ENCODE measurements around the gene TIPARP.
A peak's percentile ranks its signal among the peaks of the same experiment; 100 is the strongest.

Gene TIPARP

GRCh38 chr3:156674046-156674910 is at the start of gene TIPARP:
Gene TIPARP, plus strand, starts transcription at chr3:156674590. Its CDS starts 3,108 bp downstream, at chr3:156677698.
- peak; percentile 98 to 99 for DNase-seq

- DNase-seq, result no peak
Observed at GRCh38 chr3:156626104-156626503, 48.3 kb upstream of the TIPARP start.

- DNase-seq, result no peak
Observed at GRCh38 chr3:156627946-156628569, 46.3 kb upstream of the TIPARP start.

- DNase-seq, result peak in 1 of 2 donors; percentile 27
Observed at GRCh38 chr3:156628836-156629618, 45.4 kb upstream of the TIPARP start.

GRCh38 chr3:156630081-156630772 is 44.2 kb upstream of the TIPARP start:
- DNase-seq, result no peak

GRCh38 chr3:156630773-156631093 is 43.7 kb upstream of the TIPARP start:
- no peak for DNase-seq

- no peak for DNase-seq
Observed at GRCh38 chr3:156631323-156631722, 43.1 kb upstream of the TIPARP start.

- DNase-seq, result peak in 1 of 2 donors; percentile 40
Observed at GRCh38 chr3:156632601-156633000, 41.8 kb upstream of the TIPARP start.

GRCh38 chr3:156633335-156633734 is 41.1 kb upstream of the TIPARP start:
- DNase-seq, result no peak

GRCh38 chr3:156635034-156635433 is 39.4 kb upstream of the TIPARP start:
- DNase-seq, result no peak

GRCh38 chr3:156635973-156636372 is 38.4 kb upstream of the TIPARP start:
- DNase-seq, result peak in 1 of 2 donors; percentile 22

- DNase-seq, result no peak
Observed at GRCh38 chr3:156637480-156638022, 36.8 kb upstream of the TIPARP start.

GRCh38 chr3:156638271-156638670 is 36.1 kb upstream of the TIPARP start:
- no peak for DNase-seq

- peak in 1 of 2 donors; percentile 53 for DNase-seq
Observed at GRCh38 chr3:156639414-156640023, 34.9 kb upstream of the TIPARP start.

GRCh38 chr3:156641618-156641975 is 32.8 kb upstream of the TIPARP start:
- no peak for DNase-seq

- DNase-seq, result no peak
Observed at GRCh38 chr3:156642750-156643728, 31.4 kb upstream of the TIPARP start.

GRCh38 chr3:156643729-156644389 is 30.5 kb upstream of the TIPARP start:
- peak; percentile 44 to 73 for DNase-seq

- no peak for DNase-seq
Observed at GRCh38 chr3:156644958-156645357, 29.4 kb upstream of the TIPARP start.

- no peak for DNase-seq
Observed at GRCh38 chr3:156646958-156647357, 27.4 kb upstream of the TIPARP start.

- peak; percentile 49 to 77 for DNase-seq
Observed at GRCh38 chr3:156648086-156648485, 26.3 kb upstream of the TIPARP start.
